ENCODE measurements around the gene C1QTNF8.

Gene C1QTNF8

DNA sequence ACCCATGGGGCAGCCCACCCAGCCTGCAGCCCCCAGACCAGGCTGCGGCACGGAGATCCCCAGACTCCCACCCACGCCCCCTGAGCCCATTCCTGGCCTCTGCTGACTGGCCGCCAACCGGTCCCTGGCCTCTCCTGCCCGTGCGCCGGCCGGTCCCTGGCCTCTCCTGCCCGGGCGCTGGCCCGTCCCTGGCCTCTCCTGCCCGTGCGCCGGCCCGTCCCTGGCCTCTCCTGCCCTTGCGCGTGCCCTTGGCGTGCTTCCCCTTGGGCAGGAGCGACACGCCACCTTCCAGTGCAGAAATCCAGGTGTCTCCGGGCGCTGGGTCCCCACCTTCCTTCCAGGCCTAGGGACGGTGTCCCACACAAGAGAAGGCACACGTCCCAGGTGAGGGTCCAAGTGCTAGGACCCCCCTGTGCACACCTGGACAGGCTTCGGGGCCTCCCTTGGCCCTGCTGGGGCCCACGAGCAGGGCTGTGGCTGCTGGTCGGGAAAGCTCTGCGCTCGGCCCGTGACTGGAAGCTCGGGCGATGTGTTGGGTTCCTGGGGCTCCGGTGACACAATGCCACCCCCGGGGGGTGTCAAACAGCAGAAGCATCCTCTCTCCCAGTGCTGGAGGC lies 35.4 kb upstream of the C1QTNF8 start:
- Histone ChIP-seq H3K9ac (peak overlapping the region in 1 of 11 experiments; percentile 24; a peak in 1 of 22 replicates), H4K20me1 (peaks cover 0 to 60% (median 0%) of the 10 kb centered on the region in 11 experiments; a peak in 6 of 22 replicates), H3K27me3 (peaks cover 0 to 20% (median 14%) of the 10 kb centered on the region in 11 experiments; a peak in 17 of 22 replicates), H3K4me2 (peak overlapping the region in 1 of 11 experiments; percentile 68; a peak in 2 of 22 replicates), H3K4me3 (no peak overlapping the region), H3K36me3 (no peaks in the 10 kb centered on the region), H3K9me3 (replicated peaks in 1 of 11) (no peaks in the 10 kb centered on the region), H3K27ac (no peak overlapping the region), H3K4me1 (peaks cover 0 to 25% (median 18%) of the 10 kb centered on the region in 10 experiments; a peak in 14 of 20 replicates)
- TF ChIP-seq Cebpa-rat (IDR thresholded peaks at IDR 0.05) = no peak

DNA sequence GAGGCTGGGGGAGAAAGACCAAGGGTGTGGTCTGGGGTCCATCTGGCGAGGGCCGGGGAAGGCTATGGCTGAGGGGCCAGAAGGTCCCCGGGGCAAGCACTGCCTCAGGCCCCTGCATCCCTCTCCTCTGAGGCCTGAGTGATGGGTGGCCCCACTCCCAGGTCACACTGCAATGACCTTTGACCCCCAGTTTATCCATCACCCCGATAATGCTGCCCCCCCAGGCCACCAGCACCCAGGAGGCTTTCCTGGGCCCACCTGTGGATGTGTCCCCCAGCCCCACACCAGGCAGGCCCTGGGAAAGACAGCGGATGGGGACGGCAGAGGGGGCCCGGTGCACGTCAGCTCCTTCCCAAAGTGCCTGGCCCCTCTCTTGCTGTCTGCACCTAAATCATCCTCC lies 34.3 kb upstream of the C1QTNF8 start:
- no peak overlapping the region for H3K27ac ChIP-seq
- H3K27me3 ChIP-seq = peaks cover under 1 to 27% (median 19%) of the 10 kb centered on the region in 11 experiments; a peak in 17 of 22 replicates
- no peak for TF ChIP-seq Cebpa-rat (IDR thresholded peaks at IDR 0.05)
- no peak overlapping the region for H3K4me3 ChIP-seq
- H4K20me1 ChIP-seq = peaks cover 0 to 59% (median 0%) of the 10 kb centered on the region in 11 experiments; a peak in 9 of 22 replicates
- no peaks in the 10 kb centered on the region for H3K9me3 ChIP-seq (replicated peaks in 1 of 11)
- H3K4me2 ChIP-seq = no peak overlapping the region; a peak in 1 of 22 replicates
- no peak overlapping the region for H3K9ac ChIP-seq
- peaks cover 0 to 25% (median 18%) of the 10 kb centered on the region in 10 experiments; a peak in 14 of 20 replicates for H3K4me1 ChIP-seq
- no peaks in the 10 kb centered on the region for H3K36me3 ChIP-seq

DNA sequence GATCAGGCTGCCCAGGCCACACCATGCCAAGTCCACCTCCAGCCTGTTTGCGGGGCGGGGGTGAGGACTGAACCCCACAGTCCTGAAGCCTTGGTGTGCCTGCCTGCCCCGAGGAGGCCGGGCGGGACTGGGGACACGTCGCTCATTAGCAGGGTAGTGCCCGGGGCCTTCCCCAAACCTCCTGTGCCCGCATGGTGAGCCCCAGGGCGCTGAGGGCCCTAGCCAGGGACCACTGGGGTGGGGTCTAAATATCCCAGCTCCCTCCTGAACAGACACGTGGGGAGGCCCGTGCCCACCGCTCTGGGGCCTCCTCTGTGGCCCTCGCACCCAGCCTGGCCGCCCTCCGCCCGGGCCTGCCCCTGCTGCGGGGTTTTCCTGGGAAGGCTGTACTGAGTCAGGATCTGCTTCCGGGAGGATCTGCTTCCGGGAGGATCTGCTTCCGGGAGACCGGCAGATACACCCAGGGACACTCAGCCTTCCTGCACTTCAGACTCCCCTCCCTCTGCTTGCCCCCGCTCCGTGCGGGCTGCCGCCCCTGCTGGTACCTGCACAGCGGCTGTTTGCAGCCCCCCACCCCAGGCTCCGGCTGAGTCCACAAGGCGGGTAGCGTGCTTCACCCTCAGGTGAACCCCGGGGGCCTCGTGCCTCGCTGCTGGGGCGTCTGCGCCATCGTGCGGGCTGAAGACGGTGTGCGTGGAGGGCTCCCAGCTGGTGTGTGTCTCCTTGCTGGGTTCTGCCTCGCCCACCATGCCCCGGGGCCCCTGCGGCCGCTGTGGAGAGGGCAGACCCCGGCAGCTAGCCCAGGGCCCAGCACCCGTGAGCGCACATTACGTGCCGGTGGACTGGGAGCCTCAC lies 33.3 kb upstream of the C1QTNF8 start:
- Histone ChIP-seq H3K36me3 (no peaks in the 10 kb centered on the region), H3K27ac (no peak overlapping the region), H3K4me3 (no peak overlapping the region), H3K9me3 (replicated peaks in 1 of 11) (no peaks in the 10 kb centered on the region), H3K4me1 (peaks cover 0 to 25% (median 18%) of the 10 kb centered on the region in 10 experiments; a peak in 14 of 20 replicates), H4K20me1 (peaks cover 0 to 70% (median 3%) of the 10 kb centered on the region in 11 experiments; a peak in 9 of 22 replicates), H3K27me3 (peaks cover 9 to 34% (median 23%) of the 10 kb centered on the region in 11 experiments; a peak in 18 of 22 replicates), H3K9ac (no peak overlapping the region), H3K4me2 (no peak overlapping the region; a peak in 1 of 22 replicates)
- TF ChIP-seq Cebpa-rat (IDR thresholded peaks at IDR 0.05) = no peak

DNA sequence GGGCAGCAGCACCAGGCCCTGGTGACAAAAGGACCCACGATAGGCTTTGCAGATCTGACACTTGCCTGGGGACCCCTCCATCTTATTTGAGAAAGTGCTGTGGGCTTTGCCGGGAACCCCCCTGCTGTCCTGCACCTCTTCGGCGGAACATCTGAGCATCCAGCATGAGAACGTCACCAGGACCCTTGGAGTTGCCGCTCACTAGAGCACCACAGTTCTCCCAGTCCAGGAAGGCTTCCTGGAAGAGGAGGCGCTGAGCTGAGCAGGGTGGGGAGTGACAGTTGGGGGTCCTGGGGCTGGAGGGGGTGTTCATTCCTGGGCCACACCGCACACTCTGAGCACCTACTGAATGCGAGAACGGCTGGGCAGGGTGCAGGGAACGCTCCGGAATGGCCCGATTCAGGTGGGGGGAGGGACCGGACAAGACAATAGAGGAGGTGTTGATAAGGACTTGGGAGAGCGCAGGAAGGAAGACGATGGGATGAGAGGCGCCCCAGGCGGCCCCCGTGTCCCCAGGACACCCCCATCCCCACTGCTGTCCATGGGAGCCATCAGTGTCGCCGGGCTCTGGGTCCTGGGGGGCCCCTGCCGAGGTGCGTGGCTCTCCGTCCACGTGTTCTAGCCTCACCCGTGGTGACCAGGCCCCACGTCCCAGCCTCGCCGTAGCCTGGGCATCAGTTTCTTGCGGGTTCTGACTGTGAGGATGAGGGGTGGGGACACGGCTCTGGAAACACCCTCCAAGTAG lies 32.1 kb upstream of the C1QTNF8 start:
- no peak overlapping the region for H3K9ac ChIP-seq
- TF ChIP-seq Cebpa-rat (IDR thresholded peaks at IDR 0.05) = no peak
- peaks cover 0 to 71% (median 0%) of the 10 kb centered on the region in 11 experiments; a peak in 8 of 22 replicates for H4K20me1 ChIP-seq
- H3K4me1 ChIP-seq = peaks cover 0 to 14% (median 8%) of the 10 kb centered on the region in 10 experiments; a peak in 14 of 20 replicates
- H3K36me3 ChIP-seq = no peaks in the 10 kb centered on the region
- H3K27me3 ChIP-seq = peaks cover 4 to 25% (median 13%) of the 10 kb centered on the region in 11 experiments; a peak in 14 of 22 replicates
- no peaks in the 10 kb centered on the region for H3K9me3 ChIP-seq (replicated peaks in 1 of 11)
- H3K4me2 ChIP-seq = no peak overlapping the region
- H3K4me3 ChIP-seq = no peak overlapping the region
- H3K27ac ChIP-seq = no peak overlapping the region

DNA sequence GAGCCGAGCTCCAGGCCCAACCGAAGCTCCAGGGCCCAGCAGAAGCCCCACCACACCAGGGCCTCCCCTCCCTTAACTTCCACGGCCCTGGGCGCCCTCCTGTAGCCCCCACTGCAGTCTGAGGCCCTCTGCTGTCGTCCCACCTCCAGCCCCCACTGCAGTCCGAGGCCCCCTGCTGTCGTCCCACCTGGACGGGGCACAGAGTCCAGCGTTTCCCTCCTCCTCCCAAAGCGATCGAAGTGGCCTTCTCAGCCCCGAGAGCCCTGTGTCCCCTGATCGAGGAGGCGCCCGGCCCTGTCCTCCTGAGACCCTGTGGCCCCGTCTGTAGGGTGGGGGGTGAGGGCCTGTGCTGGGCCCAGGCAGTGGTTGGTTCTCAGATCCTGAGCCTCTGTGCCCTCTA lies 31.1 kb upstream of the C1QTNF8 start:
- Histone ChIP-seq H3K4me2 (no peak overlapping the region), H3K36me3 (no peaks in the 10 kb centered on the region), H3K9me3 (replicated peaks in 1 of 11) (no peaks in the 10 kb centered on the region), H3K27me3 (peaks cover 0 to 18% (median 9%) of the 10 kb centered on the region in 11 experiments; a peak in 10 of 22 replicates), H3K27ac (no peak overlapping the region), H3K4me3 (no peak overlapping the region), H3K9ac (no peak overlapping the region), H3K4me1 (peaks cover 0 to 7% (median under 1%) of the 10 kb centered on the region in 10 experiments; a peak in 7 of 20 replicates), H4K20me1 (peaks cover 0 to 74% (median 4%) of the 10 kb centered on the region in 11 experiments; a peak in 9 of 22 replicates)
- no peak for TF ChIP-seq Cebpa-rat (IDR thresholded peaks at IDR 0.05)

DNA sequence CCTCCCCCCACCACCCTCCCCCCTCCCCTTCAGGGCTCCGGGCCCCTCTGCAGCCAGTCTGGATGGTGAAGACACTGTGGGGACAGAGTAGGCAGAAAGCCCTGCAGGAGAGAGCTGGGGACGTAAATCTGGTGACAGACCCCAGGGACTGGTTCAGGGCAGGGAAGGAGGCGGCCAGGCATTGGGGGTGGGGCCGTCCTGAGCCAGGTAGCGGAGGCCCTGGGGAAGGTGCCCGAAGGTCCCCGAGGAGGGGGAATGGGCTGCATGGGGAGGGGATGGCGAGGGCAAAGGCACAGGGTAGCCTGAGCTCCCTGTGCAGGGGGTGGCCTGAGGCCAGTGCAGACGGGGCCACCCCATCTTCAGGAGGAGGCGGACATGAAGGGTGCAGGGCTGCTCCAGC lies 30.5 kb upstream of the C1QTNF8 start:
- H3K4me3 ChIP-seq = no peak overlapping the region
- H3K9ac ChIP-seq = no peak overlapping the region
- H3K36me3 ChIP-seq = no peaks in the 10 kb centered on the region
- no peaks in the 10 kb centered on the region for H3K9me3 ChIP-seq (replicated peaks in 1 of 11)
- peaks cover 0 to 8% (median 2%) of the 10 kb centered on the region in 10 experiments; a peak in 10 of 20 replicates for H3K4me1 ChIP-seq
- peaks cover 0 to 18% (median 9%) of the 10 kb centered on the region in 11 experiments; a peak in 10 of 22 replicates for H3K27me3 ChIP-seq
- H3K27ac ChIP-seq = no peak overlapping the region
- TF ChIP-seq Cebpa-rat (IDR thresholded peaks at IDR 0.05) = no peak
- no peak overlapping the region for H3K4me2 ChIP-seq
- H4K20me1 ChIP-seq = peaks cover 0 to 79% (median 8%) of the 10 kb centered on the region in 11 experiments; a peak in 13 of 22 replicates

DNA sequence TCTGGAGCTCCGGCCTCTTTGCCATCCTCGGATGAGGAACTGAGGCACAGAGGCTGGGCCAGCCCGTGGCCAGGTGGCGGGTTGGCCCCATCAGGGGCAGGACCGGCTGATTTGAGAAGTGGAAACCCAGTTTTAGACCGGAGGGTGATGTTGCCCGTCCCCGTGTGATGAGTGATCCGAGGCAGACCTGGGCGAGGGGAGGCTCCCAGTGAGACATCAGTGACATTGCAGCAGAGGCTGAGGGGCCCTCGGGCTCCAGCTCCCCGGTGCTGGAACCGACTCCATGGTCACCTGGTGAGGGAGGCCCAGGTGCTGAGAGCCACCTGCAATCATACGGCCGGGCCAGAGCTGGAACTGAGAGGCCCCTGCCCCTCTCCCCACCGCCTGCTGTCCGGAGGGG lies 30.0 kb upstream of the C1QTNF8 start:
- H4K20me1 ChIP-seq = peaks cover 0 to 85% (median 12%) of the 10 kb centered on the region in 11 experiments; a peak in 13 of 22 replicates
- H3K27me3 ChIP-seq = peaks cover 1 to 18% (median 9%) of the 10 kb centered on the region in 11 experiments; a peak in 12 of 22 replicates
- no peak overlapping the region for H3K27ac ChIP-seq
- peaks cover 0 to 13% (median 7%) of the 10 kb centered on the region in 10 experiments; a peak in 12 of 20 replicates for H3K4me1 ChIP-seq
- TF ChIP-seq Cebpa-rat (IDR thresholded peaks at IDR 0.05) = no peak
- H3K9ac ChIP-seq = no peak overlapping the region
- no peaks in the 10 kb centered on the region for H3K36me3 ChIP-seq
- H3K4me2 ChIP-seq = no peak overlapping the region
- no peak overlapping the region for H3K4me3 ChIP-seq
- no peaks in the 10 kb centered on the region for H3K9me3 ChIP-seq (replicated peaks in 1 of 11)

DNA sequence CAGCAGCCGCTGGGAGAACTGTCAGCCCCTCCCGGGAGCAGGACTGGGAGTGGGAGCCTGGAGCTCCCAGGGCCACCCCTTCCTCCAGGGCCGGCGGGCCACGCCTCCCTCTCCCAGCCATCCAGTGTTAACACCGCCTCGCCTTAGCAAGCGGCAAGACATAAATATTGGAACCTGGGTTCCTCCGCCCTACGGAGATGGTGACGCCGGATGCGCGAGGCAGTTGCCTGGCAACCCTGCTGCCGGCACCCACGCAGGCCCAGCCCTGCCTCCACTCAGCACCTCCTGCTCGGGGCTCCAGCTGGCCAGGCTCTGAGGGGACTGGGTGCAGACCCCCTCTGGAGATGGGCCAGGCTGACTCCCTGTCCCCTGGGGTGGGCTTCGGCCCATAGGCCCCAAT lies 29.4 kb upstream of the C1QTNF8 start:
- Histone ChIP-seq H3K27me3 (peaks cover 5 to 22% (median 9%) of the 10 kb centered on the region in 11 experiments; a peak in 14 of 22 replicates), H3K27ac (no peak overlapping the region), H3K9me3 (replicated peaks in 1 of 11) (no peaks in the 10 kb centered on the region), H4K20me1 (peaks cover 0 to 90% (median 16%) of the 10 kb centered on the region in 11 experiments; a peak in 13 of 22 replicates), H3K36me3 (no peaks in the 10 kb centered on the region), H3K4me2 (no peak overlapping the region), H3K4me1 (peaks cover 0 to 19% (median 12%) of the 10 kb centered on the region in 10 experiments; a peak in 17 of 20 replicates), H3K9ac (no peak overlapping the region), H3K4me3 (no peak overlapping the region)
- TF ChIP-seq Cebpa-rat (IDR thresholded peaks at IDR 0.05) = no peak
